Stimulated activated CD8-positive, alpha-beta memory T cell treated with anti-CD3 and anti-CD28 coated beads, Interleukin-15, amount 100 ng/mL, for 48 hours (primary cell): ENCODE results near the gene TBX3.
"Not testable (repeated sequence)": the region's sequence is repeated elsewhere in the genome, so short reads cannot be mapped to it uniquely, and the experiment has no call there.

ENCODE experiments used
- DNase-seq, 2 donors: peaks; one replicate each; pipeline ENCODE4 v3.0.0-alpha.2; 2020; ENCODE audit warnings: low read depth in 2 of 2

The TBX3 gene

GRCh38 chr12:114684098-114684869 is at the start of gene TBX3:
Gene TBX3, minus strand, starts transcription at chr12:114684175. Its CDS starts 975 bp downstream, at chr12:114683200.
- peak; percentile 40 to 59 for DNase-seq

DNA sequence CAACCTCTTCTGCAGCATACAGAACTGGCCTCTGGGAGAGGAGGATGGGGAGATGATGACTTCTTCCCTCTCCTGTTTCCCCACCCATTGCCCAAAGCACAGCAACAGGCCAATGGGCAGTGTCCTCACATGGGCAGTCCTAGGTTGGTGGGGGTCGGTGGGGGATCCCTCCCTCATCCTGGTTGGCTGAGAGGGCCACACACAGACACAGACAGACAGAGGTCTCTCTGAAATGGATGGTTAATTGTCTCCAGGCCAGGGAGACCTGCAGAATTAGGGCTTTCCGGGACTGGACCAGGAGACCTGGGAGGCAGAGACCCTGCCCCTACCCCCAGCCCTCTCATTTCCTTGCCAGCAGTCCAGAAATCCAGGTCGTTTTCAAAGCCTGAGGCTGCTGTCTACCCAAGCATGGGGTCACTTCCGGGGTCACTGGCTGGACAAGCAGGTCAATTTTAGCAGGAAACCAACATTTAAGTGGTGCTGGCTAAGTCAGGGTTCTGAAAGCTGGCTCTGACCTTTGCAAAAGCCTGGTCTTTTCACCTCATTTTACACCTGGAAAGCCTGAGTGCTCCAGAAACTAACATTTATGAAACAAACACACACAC is 48.6 kb upstream of the TBX3 start:
- no peak for DNase-seq

DNA sequence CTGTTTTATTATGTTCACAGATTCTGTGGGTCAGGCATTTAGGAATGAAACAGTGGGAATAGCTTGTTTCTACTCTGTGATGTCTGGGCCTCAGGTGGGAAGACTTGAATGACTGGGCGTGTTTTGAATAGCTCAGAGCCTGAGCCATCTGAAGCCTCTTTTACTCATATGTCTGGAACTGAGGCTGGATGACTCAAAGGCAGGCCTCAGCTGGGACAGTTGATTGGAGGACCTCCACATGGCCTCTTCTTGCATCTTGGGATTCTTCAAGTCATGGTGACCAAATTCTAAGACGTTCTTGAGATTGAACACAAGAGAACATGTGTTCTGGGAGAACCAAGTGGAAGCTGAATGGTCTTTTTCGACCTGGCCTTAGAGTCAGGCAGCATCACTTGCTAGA is 45.8 kb upstream of the TBX3 start:
- DNase-seq = no peak

DNA sequence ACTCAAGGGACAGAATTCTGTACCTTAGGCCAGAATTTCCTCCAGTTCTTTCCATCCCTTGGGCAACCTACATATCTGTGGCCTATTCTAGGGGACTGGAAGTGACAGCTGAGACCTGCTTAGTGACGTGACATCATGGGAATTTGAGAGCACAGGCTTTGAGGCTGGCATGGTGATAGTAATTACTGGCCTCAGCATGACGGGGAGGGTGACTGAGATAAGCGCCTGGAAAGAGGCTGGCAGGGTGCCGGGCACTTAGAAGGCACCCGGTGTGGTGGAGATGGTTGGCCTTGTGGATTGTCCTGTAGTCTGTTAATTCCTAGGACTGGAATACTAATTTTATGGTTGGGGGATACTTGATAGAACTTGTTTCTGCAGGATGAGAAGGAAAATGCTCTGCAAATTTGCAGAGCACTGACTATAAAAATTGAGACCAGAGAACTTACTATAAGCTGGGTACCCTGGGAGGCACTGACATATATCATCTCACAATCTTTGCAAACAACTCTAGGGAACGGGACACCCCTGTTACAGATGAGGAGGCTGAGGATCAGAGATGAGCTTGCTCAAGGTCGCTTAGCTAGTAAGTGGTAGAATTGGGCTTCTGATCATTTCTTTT is 42.2 kb upstream of the TBX3 start:
- DNase-seq = no peak

GRCh38 chr12:114722176-114722575 is 38.2 kb upstream of the TBX3 start:
- not testable (repeated sequence) for DNase-seq

GRCh38 chr12:114721266-114721665 is 37.3 kb upstream of the TBX3 start:
- DNase-seq = no peak

- DNase-seq = no peak
Measured at GRCh38 chr12:114713466-114714215, 29.7 kb upstream of the TBX3 start.

GRCh38 chr12:114711689-114712152 is 27.7 kb upstream of the TBX3 start:
- DNase-seq = no peak

- DNase-seq = no peak
Measured at GRCh38 chr12:114710151-114710550, 26.2 kb upstream of the TBX3 start.

DNA sequence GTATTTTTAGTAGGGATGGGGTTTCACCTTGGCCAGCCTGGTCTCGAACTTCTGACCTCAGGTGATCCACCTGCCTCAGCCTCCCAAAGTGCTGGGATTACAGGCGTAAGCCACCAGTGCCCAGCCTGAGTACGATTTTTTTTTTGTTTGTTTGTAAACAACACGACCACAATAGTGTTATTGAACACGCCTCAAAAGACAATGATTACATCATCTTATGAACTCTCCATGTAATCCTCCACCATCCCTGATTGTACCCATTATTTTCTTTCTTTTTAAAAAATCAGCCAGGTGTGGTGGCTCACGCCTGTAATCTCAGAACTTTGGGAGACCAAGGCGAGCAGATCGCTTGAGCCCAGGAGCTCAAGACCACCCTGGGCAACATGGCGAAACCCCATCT is 25.1 kb upstream of the TBX3 start:
- no peak for DNase-seq

DNA sequence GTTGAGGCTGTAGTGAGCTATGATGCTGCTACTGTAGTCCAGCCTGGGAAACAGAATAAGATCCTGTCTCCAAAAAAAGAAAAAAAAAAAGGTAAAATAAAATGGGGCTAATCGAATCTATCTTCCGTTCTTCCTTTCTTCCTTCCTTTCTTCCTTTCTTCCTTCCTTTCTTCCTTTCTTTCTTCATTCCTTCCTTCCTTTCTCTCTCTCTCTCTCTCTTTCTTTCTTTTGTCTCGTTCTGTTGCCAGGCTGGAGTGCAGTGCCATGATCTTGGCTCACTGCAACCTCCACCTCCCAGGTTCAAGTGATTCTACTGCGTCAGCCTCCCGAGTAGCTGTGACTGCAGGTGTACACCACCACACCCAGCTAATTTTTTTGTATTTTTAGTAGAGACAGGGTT is 24.6 kb upstream of the TBX3 start:
- DNase-seq = not testable (repeated sequence)

GRCh38 chr12:114704096-114704495 is 20.1 kb upstream of the TBX3 start:
- no peak for DNase-seq

DNA sequence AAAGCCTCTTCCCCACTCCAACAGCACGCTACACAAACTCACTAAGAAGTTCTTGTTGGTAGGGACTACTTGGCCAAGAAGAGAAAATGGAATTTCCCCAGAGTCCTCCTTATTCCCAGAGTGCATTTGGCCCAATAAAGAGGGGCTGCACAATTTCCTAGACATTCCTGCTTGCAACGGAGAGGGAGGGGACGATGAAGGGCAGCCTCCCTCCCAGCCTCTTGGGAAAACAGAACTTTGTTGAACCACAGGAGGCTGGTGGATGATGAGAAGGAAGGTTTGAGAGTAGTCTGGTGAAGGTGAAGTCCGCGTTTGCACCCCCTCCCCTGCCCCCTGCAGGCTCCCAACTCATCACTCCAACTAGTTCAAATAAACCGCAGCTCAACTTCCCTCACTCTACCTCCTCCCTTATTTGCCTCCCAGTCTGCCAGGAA is 19.1 kb upstream of the TBX3 start:
- DNase-seq = no peak

GRCh38 chr12:114702462-114702861 is 18.5 kb upstream of the TBX3 start:
- no peak for DNase-seq

GRCh38 chr12:114701553-114701952 is 17.6 kb upstream of the TBX3 start:
- no peak for DNase-seq

DNA sequence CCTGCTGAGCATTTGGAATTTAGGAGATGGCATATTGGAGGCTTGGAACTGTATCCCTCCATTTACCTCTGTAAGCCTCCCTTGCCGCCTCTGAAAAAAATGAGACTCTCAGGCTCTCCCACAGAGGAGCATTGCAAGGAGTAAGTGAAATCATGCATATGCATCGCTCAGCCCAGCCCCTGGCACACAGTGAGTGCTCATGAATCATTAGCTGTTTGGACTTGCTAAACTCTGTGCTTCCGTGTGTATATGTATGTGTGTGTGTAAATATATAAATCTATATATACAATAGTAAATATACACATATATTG is 17.1 kb upstream of the TBX3 start:
- no peak for DNase-seq

DNA sequence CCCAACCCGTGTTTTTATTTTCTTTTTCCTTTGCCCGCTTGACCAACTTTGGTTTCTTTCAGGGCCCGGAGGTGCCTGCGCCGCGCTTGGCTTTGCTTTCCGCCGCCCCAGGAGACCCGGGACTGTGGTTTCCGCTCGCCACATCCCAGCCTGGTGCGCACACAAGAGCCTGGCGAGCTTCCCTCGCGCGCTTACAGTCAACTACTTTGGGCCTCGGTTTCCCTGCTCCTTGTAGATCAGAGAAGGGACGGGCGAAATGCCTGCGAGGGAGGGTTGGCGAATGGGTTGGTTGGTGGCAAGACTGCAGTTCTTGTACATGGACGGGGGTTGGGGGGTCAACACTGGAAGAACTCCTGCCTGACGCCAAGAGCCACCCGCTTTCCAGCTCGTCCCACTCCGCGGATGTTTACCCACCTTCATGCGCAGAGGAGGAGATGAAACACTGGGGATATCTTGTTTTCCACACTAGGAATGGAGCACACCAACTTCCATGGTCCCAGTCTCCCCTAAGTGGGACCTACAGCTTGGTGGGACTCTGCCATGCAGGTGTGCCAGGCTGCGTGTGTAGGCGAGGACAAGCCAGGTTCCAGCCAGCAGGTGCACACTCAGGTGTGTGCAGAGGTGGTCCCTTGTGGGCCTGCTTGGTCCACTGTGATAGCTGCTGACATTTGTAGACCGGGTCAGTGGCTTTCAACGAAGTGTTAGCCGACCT is 16.6 kb upstream of the TBX3 start:
- no peak for DNase-seq

GRCh38 chr12:114698566-114699163 is 14.7 kb upstream of the TBX3 start:
- DNase-seq = no peak

- no peak for DNase-seq
Measured at GRCh38 chr12:114697741-114698565, 14.0 kb upstream of the TBX3 start.

DNA sequence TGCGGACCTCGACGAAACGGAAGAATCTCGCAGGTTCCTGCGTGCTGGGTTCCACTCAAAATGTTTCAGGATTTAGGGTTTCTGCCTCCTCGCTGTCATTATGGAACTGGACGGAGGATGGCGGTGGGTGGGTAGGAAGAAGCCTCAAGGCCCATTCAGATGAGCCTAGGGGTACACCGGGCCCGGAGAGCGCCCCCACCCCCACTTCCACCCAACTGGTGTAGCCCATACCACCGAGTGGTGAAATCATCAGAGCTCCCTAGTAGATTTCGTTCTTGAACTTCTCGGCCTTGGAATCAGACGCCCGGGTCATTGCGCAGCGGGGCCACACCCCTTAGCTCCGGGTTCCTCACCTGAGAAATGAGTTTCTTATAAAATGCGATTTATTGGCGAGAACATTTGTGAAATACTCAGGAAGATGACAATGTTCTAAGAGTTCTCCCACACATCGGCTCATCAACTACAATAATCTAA is 13.3 kb upstream of the TBX3 start:
- DNase-seq = no peak
